Ascending aorta (tissue), 2 donors: ENCODE results near the gene MAD2L1BP. TPM values are rescaled to one million over a fixed set of nuclear protein-coding genes. Genes with fewer than 3 reads are reported as not detected.

Source experiments
- DNase-seq, 2 donors: peaks; one replicate each; pipeline ENCODE4 v3.0.0-alpha.2; 2019; ENCODE audit warnings: low spot score in 2 of 2
- H3K27ac ChIP-seq, 2 donors: fragments of 200-600 bp; sonication (generic); one replicate each; pipeline ENCODE4 v1.5.1; 2016 to 2017; ENCODE audit warnings: mild to moderate bottlenecking in 1 of 2
- H3K27me3 ChIP-seq: fragments of 200-600 bp; sonication (generic); one replicate; pipeline ENCODE4 v1.5.1; 2017
- H3K36me3 ChIP-seq, 2 donors: fragments of 200-600 bp; sonication (generic); one replicate each; pipeline ENCODE4 v1.5.1; 2016
- H3K4me1 ChIP-seq, 2 donors: fragments of 200-600 bp; sonication (generic); one replicate each; pipeline ENCODE4 v1.5.1; 2016 to 2017; ENCODE audit warnings: mild to moderate bottlenecking in 1 of 2
- H3K4me3 ChIP-seq, 2 donors: fragments of 200-600 bp; sonication (generic); one replicate each; pipeline ENCODE4 v1.5.1; 2016 to 2017; ENCODE audit warnings: mild to moderate bottlenecking in 1 of 2
- H3K9me3 ChIP-seq, 2 donors: fragments of 200-600 bp; sonication (generic); one replicate each; pipeline ENCODE4 v1.5.1; 2016
- CTCF ChIP-seq, 3 experiments: fragments of 200-600 bp in 2 of 3; fragments of 450-650 bp in 1 of 3; sonication (generic) in 2 of 3; IDR thresholded peaks; one replicate each; pipeline ENCODE4 v1.5.1; 2016 to 2019; ENCODE audit warnings: antibody characterized with exemption in 3 of 3, mild to moderate bottlenecking in 1 of 3, moderate library complexity in 1 of 3
- intact Hi-C: fragments of 100-400 bp; cut with DNase I; formaldehyde crosslinking; loops from one replicate; pipeline ENCODE4 v1.15.1; 2023
- total RNA-seq: library from RNA; depleted of rRNA; stranded (reverse); fragments of >200 nt; gene quantifications from one replicate; pipeline ENCODE4 v1.1.0, GENCODE V29; 2016

MAD2L1BP gene
- total RNA-seq, 1 donor from 2014 or later, result 15.0 TPM

- Histone ChIP-seq H3K4me3 (no peak overlapping the region), H3K27me3 (no peaks in the 10 kb centered on the region), H3K9me3 (no peaks in the 10 kb centered on the region), H3K36me3 (peaks cover 4 to 7% of the 10 kb centered on the region in 2 donors), H3K4me1 (peaks cover 22 to 29% of the 10 kb centered on the region in 2 donors), H3K27ac (no peak overlapping the region)
- TF ChIP-seq CTCF (IDR thresholded peaks at IDR 0.05), result no peak
- intact Hi-C loops, result no loop called here
- DNase-seq, result no peak
Observed at GRCh38 chr6:43666196-43666920, 30.7 kb downstream of the MAD2L1BP start.

- Histone ChIP-seq H3K9me3 (no peaks in the 10 kb centered on the region), H3K4me1 (peaks cover 22 to 29% of the 10 kb centered on the region in 2 donors), H3K27me3 (no peaks in the 10 kb centered on the region), H3K36me3 (peaks cover 14 to 19% of the 10 kb centered on the region in 2 donors), H3K4me3 (peak overlapping the region in 1 of 2 donors; percentile 35), H3K27ac (peak overlapping the region; percentile 62 to 79)
- DNase-seq, result peak; percentile 38 to 90
- intact Hi-C loops, result loop anchor here (1.0 to 2.0 kb wide), 3 partner anchors 37 to 412 kb away; no protein-coding TSS in a partner anchor
- peak; percentile 91 to 98 (median 95) for TF ChIP-seq CTCF (IDR thresholded peaks at IDR 0.05)
Observed at GRCh38 chr6:43667245-43668150, 31.9 kb downstream of the MAD2L1BP start.

- peak overlapping the region in 1 of 2 donors; percentile 35 for H3K4me3 ChIP-seq
- H3K27me3 ChIP-seq, result no peaks in the 10 kb centered on the region
- no peaks in the 10 kb centered on the region for H3K9me3 ChIP-seq
- peak in 1 of 2 donors; percentile 74 for DNase-seq
- peak; percentile 30 to 56 (median 32) for TF ChIP-seq CTCF (IDR thresholded peaks at IDR 0.05)
- peak overlapping the region; percentile 62 to 79 for H3K27ac ChIP-seq
- peaks cover 14 to 26% of the 10 kb centered on the region in 2 donors for H3K36me3 ChIP-seq
- H3K4me1 ChIP-seq, result peaks cover 25 to 30% of the 10 kb centered on the region in 2 donors
- intact Hi-C loops, result loop anchor here (2.0 kb wide), 2 partner anchors 38 to 100 kb away; no protein-coding TSS in a partner anchor
Observed at GRCh38 chr6:43668151-43669028, 32.8 kb downstream of the MAD2L1BP start.

- no peaks in the 10 kb centered on the region for H3K9me3 ChIP-seq
- peak overlapping the region; percentile 62 to 79 for H3K27ac ChIP-seq
- H3K27me3 ChIP-seq, result no peaks in the 10 kb centered on the region
- H3K4me1 ChIP-seq, result peaks cover 27 to 32% of the 10 kb centered on the region in 2 donors
- H3K36me3 ChIP-seq, result peaks cover 22 to 35% of the 10 kb centered on the region in 2 donors
- intact Hi-C loops, result loop anchor here (2.0 kb wide), 2 partner anchors 38 to 100 kb away; no protein-coding TSS in a partner anchor
- DNase-seq, result peak in 1 of 2 donors; percentile 82
- H3K4me3 ChIP-seq, result no peak overlapping the region
- TF ChIP-seq CTCF (IDR thresholded peaks at IDR 0.05), result no peak
Observed at GRCh38 chr6:43669050-43669921, 33.6 kb downstream of the MAD2L1BP start.
